GM20000 (cell line): ENCODE measurements around the gene LUM.

ENCODE experiments used
- DNase-seq: peaks from one replicate; pipeline ENCODE4 v3.0.0; 2012; ENCODE audit warnings: low spot score
- TF ChIP-seq, protein P1 (sequence below): IDR thresholded peaks from 2 replicates; pipeline ENCODE4 v1.5.1; 2012; ENCODE audit warnings: mild to moderate bottlenecking, control low read depth; ENCODE audit errors: extremely low read depth, missing control alignments

The LUM gene

DNA sequence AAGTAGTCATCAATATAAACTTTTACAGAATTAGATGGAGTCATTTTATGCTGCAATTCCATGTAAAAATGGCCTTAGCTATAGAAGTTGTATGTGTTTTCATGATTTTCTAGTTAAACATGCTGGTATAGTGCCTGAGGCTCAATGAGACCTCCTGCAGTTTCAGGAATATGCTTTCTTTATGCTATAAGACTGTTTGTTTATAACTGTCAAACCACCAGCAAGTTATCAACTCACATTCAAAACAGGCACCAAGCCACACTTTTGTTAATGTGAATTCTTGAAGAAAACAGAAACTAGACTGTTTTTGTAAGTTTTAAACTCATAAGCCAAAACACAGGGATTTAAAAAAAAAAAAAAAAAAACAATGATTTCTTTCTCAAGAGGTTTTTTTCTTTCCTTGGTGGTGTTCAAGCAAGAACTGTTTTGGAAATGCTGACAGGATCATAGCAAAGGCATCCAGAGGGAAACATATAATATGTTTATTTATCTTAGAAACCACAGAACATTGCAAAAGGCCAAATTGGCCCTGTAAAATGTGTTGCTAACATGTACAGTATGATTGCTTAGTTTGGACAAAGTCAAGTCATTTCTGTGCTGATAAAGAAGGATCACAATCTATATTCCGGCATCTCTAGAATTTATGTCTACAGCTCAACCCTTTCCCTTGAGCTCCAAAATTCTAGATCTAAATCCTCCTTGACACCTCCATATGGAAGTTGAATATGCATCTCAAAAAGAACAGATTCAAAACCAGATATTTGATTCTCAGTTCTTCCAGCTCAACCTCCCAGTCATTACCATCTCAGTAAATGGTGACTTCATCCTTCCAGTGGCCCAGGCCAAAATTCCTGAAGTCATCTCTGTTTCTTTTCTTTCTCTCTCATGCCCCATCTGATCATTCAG lies 29.0 kb upstream of the LUM start:
- TF ChIP-seq, protein P1, sequence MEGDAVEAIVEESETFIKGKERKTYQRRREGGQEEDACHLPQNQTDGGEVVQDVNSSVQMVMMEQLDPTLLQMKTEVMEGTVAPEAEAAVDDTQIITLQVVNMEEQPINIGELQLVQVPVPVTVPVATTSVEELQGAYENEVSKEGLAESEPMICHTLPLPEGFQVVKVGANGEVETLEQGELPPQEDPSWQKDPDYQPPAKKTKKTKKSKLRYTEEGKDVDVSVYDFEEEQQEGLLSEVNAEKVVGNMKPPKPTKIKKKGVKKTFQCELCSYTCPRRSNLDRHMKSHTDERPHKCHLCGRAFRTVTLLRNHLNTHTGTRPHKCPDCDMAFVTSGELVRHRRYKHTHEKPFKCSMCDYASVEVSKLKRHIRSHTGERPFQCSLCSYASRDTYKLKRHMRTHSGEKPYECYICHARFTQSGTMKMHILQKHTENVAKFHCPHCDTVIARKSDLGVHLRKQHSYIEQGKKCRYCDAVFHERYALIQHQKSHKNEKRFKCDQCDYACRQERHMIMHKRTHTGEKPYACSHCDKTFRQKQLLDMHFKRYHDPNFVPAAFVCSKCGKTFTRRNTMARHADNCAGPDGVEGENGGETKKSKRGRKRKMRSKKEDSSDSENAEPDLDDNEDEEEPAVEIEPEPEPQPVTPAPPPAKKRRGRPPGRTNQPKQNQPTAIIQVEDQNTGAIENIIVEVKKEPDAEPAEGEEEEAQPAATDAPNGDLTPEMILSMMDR = no peak
- no peak for DNase-seq

DNA sequence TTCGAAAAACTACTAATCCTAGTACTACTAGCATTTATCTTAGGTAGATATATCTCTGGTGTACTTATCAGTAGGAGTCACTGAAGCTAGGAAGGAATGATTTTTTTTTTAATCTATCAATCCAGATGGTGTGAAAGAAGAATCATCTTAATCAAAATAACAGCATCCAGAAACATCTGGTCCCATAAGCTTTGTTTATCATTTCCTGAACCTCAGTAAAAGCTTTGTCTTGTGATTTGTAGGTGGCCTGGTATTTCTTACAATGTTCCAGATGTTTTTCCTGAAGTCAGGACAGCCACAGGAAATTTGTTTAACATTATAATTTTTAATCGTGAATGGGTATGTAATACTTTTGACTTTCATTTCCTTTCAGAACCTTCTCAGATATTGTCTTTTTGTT lies 28.0 kb upstream of the LUM start:
- no peak for DNase-seq
- TF ChIP-seq, protein P1 = no peak

DNA sequence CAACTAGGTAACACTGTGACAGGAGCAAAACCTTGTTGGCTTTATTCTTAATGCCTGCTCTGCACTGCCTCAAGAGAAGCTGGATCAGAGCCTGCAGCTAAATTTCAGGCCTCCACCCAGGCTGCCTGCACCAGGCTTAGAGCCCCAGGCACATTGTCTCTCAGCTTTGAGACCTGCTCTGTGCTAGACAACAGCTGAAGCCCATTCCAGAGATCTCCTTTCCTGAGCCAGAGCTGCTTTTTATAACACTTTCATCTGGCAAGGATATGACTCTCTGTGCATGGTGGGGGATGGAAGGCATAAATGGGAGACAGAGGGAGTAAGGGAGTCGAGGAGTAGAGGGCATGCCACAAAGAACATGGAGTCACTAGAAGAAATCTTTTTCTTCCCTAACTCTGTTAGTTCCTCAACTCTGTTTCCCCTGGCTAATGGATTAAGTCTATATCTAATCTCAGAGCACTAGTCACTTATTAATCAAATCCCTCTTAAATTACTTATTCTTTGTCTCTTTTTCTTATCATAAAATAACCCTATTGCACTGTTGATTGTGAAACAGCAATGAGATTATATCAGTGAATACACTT lies 27.1 kb upstream of the LUM start:
- no peak for DNase-seq
- TF ChIP-seq, protein P1 = no peak

DNA sequence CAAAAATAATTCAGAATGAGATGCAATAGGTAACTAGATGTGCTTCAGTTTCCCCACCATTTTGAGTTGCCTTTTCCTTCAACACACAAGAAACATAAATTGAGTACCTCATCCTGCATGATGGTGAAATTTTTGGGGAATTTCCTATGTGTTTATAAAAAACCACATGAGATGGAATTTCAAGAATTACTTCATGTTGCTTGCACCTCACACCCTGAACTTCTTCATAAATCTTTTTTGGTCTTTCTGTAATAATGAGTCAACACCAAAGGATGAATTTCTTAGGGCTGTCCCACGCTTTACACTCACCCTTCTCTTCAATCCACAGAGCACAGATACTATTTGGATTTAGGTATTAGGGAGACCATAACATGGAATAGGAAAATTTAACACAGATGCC lies 22.6 kb upstream of the LUM start:
- TF ChIP-seq, protein P1 = no peak
- DNase-seq = no peak

DNA sequence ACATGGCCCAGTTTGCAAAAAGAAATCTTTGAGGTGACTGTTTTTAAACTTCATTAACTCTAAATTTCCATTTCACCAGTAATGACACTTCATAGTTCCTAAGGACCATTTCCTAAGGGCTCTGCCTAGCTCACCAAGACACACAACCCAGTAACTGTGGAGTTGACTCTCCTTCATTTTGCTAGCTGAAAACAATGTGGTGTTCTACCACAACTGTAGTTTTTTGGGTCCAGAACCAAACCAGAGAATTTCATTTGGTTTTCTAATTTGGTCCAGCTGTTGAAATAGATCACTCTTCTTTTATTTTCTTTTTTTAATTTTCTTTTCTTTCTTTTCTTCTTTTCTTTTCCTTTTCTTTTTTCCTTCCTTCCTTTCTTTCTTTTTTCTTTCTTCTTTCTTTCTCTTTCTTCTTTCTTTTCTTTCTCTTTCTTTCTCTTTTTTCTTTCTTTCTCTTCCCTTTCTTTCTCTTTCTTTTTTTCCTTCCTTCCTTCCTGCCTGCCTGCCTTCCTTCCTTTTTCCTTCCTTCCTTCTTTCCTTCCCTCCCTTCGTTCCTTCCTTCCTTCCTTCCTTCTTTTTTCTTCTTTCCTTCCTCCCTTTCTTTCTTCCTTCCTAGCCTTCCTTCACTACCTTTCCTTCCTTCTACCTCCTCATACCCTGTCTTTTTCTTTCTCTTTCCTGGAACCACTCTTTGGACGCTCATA lies 18.5 kb upstream of the LUM start:
- DNase-seq = no peak
- TF ChIP-seq, protein P1 = no peak

DNA sequence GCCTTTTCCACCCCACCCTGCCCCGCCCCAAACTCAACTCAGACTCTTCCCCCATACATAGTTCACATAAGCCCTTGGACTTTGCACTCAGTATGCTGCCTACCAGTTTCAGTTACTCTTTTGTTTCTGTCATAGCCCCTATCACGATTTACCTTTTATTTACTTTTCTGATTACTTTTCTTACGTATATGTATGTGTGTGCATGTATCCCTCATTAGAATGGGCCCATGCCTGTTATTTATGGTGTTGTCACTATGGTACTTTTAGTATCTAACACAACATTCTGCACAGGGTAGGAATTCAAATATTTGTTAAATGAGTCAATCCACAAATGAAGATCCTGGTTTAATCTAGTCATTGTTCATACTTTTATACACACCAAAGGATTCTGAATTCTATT lies 16.5 kb upstream of the LUM start:
- no peak for DNase-seq
- TF ChIP-seq, protein P1 = no peak

DNA sequence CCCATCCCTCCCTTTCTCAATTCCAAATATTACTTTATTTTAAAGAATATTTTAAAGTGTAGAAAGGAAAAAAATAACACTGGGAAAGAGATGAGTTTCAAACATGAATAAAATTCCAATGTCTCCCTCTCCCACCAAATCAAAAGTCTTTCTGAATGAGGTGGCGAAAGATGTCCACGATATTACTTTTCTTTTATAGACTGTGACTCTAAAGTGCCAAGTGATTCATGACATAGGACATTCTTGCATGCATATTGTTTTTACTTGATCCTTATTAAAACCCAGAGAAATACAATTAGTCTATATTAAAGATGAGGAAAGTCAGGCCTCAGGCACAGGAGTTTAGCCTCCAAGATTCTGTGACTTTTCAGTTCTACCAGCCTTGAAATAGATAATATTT lies 16.0 kb upstream of the LUM start:
- TF ChIP-seq, protein P1 = no peak
- no peak for DNase-seq
